ENCODE data around the gene EIF3C.
"Not testable (repeated sequence)": the region's sequence is repeated elsewhere in the genome, so short reads cannot be mapped to it uniquely, and the experiment has no call there.

- TF ChIP-seq, protein P1, sequence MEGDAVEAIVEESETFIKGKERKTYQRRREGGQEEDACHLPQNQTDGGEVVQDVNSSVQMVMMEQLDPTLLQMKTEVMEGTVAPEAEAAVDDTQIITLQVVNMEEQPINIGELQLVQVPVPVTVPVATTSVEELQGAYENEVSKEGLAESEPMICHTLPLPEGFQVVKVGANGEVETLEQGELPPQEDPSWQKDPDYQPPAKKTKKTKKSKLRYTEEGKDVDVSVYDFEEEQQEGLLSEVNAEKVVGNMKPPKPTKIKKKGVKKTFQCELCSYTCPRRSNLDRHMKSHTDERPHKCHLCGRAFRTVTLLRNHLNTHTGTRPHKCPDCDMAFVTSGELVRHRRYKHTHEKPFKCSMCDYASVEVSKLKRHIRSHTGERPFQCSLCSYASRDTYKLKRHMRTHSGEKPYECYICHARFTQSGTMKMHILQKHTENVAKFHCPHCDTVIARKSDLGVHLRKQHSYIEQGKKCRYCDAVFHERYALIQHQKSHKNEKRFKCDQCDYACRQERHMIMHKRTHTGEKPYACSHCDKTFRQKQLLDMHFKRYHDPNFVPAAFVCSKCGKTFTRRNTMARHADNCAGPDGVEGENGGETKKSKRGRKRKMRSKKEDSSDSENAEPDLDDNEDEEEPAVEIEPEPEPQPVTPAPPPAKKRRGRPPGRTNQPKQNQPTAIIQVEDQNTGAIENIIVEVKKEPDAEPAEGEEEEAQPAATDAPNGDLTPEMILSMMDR (IDR thresholded peaks at IDR 0.05; ENCODE audit: insufficient read depth, low read depth, low read length) = not testable (repeated sequence)
- not testable (repeated sequence) for TF ChIP-seq EZH2 (IDR thresholded peaks at IDR 0.05; ENCODE audit: insufficient read depth, low read length)
These were observed 71.1 kb downstream of the EIF3C start for GRCh38 chr16:28782357-28782756.
